Trophoblast cell (in vitro differentiated cells and primary cell): Measurements from ENCODE around the gene TMC3.

Experiments
- DNase-seq, 2 donors: peaks; one replicate each; pipeline ENCODE4 v3.0.0-alpha.2; 2016
- H2AFZ ChIP-seq: 2 replicates; pipeline ENCODE4 v1.6.1; 2013; ENCODE audit warnings: low read length, moderate library complexity, mild to moderate bottlenecking; ENCODE audit not compliant: insufficient read depth, poor library complexity
- H2AK5ac ChIP-seq: 2 replicates; pipeline ENCODE4 v1.6.1; 2013; ENCODE audit warnings: mild to moderate bottlenecking, low read length
- H2BK120ac ChIP-seq: 2 replicates; pipeline ENCODE4 v1.6.1; 2013; ENCODE audit warnings: low read length, mild to moderate bottlenecking, moderate library complexity; ENCODE audit not compliant: insufficient read depth, poor library complexity
- H2BK12ac ChIP-seq: 2 replicates; pipeline ENCODE4 v1.6.1; 2013; ENCODE audit warnings: mild to moderate bottlenecking, low read length, moderate library complexity
- H2BK5ac ChIP-seq: 2 replicates; pipeline ENCODE4 v1.6.1; 2013; ENCODE audit warnings: low read length, low read depth, moderate library complexity, mild to moderate bottlenecking; ENCODE audit not compliant: poor library complexity
- H3K14ac ChIP-seq: 2 replicates; pipeline ENCODE4 v1.6.1; 2013; ENCODE audit warnings: mild to moderate bottlenecking, low read length
- H3K18ac ChIP-seq: 2 replicates; pipeline ENCODE4 v1.6.1; 2013; ENCODE audit warnings: mild to moderate bottlenecking, low read length
- H3K23ac ChIP-seq: 2 replicates; pipeline ENCODE4 v1.6.1; 2013; ENCODE audit warnings: low read length
- H3K27ac ChIP-seq: 2 replicates; pipeline ENCODE4 v1.5.1; 2013; ENCODE audit warnings: low read depth, mild to moderate bottlenecking, inconsistent platforms, low read length, moderate library complexity
- H3K27me3 ChIP-seq: 2 replicates; pipeline ENCODE4 v1.6.1; 2013; ENCODE audit warnings: inconsistent platforms, mild to moderate bottlenecking, low read length, moderate library complexity; ENCODE audit not compliant: insufficient read depth
- H3K36me3 ChIP-seq, 2 experiments: 1 replicate in 1 of 2; 2 replicates in 1 of 2; pipeline ENCODE4 v1.6.1; 2013; ENCODE audit warnings: low read length in 2 of 2, mild to moderate bottlenecking in 2 of 2, moderate library complexity in 1 of 2; ENCODE audit not compliant: insufficient read depth in 2 of 2, control insufficient read depth in 1 of 2
- H3K4ac ChIP-seq: 2 replicates; pipeline ENCODE4 v1.6.1; 2013; ENCODE audit warnings: low read depth, mild to moderate bottlenecking, low read length, moderate library complexity
- H3K4me1 ChIP-seq, 2 experiments: 1 replicate in 1 of 2; 2 replicates in 1 of 2; pipeline ENCODE4 v1.6.1; 2013; ENCODE audit warnings: low read length in 2 of 2, mild to moderate bottlenecking in 2 of 2, moderate library complexity in 1 of 2; ENCODE audit not compliant: insufficient read depth in 2 of 2, control insufficient read depth in 1 of 2
- H3K4me2 ChIP-seq: 2 replicates; pipeline ENCODE4 v1.6.1; 2013; ENCODE audit warnings: inconsistent platforms, mild to moderate bottlenecking, low read length, moderate library complexity
- H3K4me3 ChIP-seq: 2 replicates; pipeline ENCODE4 v1.5.1; 2013; ENCODE audit warnings: mild to moderate bottlenecking, low read depth, low read length, inconsistent platforms
- H3K79me1 ChIP-seq: one replicate; pipeline ENCODE4 v1.6.1; 2013; ENCODE audit warnings: low read length
- H3K79me2 ChIP-seq: 2 replicates; pipeline ENCODE4 v1.6.1; 2013; ENCODE audit warnings: low read length, mild to moderate bottlenecking; ENCODE audit not compliant: control insufficient read depth, insufficient read depth, poor library complexity
- H3K9ac ChIP-seq: 2 replicates; pipeline ENCODE4 v1.6.1; 2013; ENCODE audit warnings: mild to moderate bottlenecking, low read length
- H3K9me3 ChIP-seq: 2 replicates; pipeline ENCODE4 v1.6.1; 2013; ENCODE audit warnings: low read depth, mild to moderate bottlenecking, control low read depth, inconsistent platforms, low read length; ENCODE audit not compliant: insufficient read depth
- H4K12ac ChIP-seq: 2 replicates; pipeline ENCODE4 v1.6.1; 2013; ENCODE audit warnings: low read depth, mild to moderate bottlenecking, low read length, moderate library complexity
- H4K8ac ChIP-seq: 2 replicates; pipeline ENCODE4 v1.6.1; 2013; ENCODE audit warnings: low read depth, mild to moderate bottlenecking, low read length, moderate library complexity
- H4K91ac ChIP-seq: one replicate; pipeline ENCODE4 v1.6.1; 2013; ENCODE audit warnings: low read depth, mild to moderate bottlenecking, low read length, moderate library complexity
- WGBS: extraction: QIAGEN DNeasy Blood & Tissue Kit; methylation state at CpG from one replicate; pipeline ENCODE4 v1.1.7; 2013; ENCODE audit warnings: missing lambda C conversion rate; ENCODE audit not compliant: insufficient read length, insufficient coverage; ENCODE audit errors: extremely low coverage; 5-methylcytosine and 5-hydroxymethylcytosine counted together

The TMC3 gene

DNA sequence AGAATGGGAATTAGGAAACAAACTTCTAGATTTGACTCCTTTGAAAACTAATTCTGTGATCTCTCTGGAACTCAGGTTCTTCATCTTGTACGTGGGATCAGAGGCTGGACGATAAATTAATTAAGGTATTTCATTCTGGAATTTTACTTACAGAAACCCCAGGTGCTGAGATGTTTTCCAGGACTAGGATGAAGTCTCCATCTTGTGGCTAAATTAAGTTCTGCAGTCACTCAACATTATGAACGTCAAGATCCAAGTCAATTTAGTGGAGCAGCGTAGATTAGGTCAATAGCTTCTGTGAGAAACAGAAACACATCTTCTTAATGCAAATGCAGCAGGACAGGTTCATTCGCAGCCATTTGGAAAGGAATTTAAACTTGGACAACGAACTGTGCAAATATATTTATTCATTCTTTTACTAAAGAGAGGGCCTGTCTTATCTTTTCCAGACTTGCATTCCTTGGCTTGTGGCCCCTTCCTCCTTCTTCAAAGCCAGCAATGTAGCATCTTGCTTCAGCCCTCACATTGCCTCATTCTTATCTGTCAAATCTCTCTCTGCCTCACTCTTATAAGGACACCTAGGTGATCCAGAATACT is 26.7 kb upstream of the TMC3 start:
- Histone ChIP-seq H3K27me3 (no peaks in the 10 kb centered on the region), H2AK5ac (no peak overlapping the region), H3K27ac (no peak overlapping the region), H3K14ac (no peak overlapping the region), H4K12ac (no peak overlapping the region), H4K8ac (no peak overlapping the region), H3K23ac (no peak overlapping the region), H4K91ac (no peak overlapping the region), H2BK120ac (no peak overlapping the region), H3K4me1 (no peaks in the 10 kb centered on the region), H2BK5ac (no peak overlapping the region), H2AFZ (no peak overlapping the region), H3K36me3 (no peaks in the 10 kb centered on the region), H3K9ac (no peak overlapping the region), H3K18ac (no peak overlapping the region), H2BK12ac (no peak overlapping the region), H3K79me1 (no peaks in the 10 kb centered on the region), H3K79me2 (no peaks in the 10 kb centered on the region), H3K4me3 (no peak overlapping the region), H3K4me2 (no peak overlapping the region), H3K9me3 (no peaks in the 10 kb centered on the region), H3K4ac (no peak overlapping the region)
- no CpG with 5 or more reads among the region's 6 CpGs for WGBS
- peak; percentile 20 to 88 for DNase-seq

DNA sequence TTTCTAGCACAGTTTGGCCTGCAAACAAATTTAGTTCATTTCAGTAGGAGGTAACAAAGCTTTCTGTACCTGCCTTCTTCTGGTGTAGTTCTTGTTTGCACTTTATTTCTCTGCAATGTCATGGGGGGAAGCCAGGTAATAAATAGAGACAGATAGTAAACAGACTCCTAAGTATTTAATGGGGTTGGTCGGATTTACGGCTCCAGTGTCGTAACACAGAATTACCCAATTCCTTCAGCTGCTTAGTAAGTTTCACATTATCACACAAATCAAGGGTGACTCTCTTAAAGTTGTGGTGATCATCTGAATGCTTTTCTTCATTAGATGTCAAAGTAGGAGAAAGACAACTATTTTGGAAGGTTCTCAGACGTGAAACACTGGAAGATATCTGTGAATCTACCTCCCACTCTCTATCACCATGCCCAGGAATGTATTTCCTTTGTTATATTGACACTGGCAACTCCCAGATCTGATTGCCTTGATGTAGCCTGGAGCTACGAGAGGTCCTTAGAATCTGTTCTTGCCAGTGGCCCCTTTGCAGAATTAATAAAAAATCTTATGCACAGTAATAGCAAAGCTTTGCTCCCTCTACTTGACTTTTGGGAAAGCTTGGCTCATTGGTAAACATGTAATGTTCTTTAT is 25.0 kb upstream of the TMC3 start:
- H3K4me3 ChIP-seq: no peak overlapping the region
- H2BK120ac ChIP-seq: no peak overlapping the region
- no peak overlapping the region for H3K27ac ChIP-seq
- H3K27me3 ChIP-seq: no peaks in the 10 kb centered on the region
- no peaks in the 10 kb centered on the region for H3K36me3 ChIP-seq
- no peak overlapping the region for H3K9ac ChIP-seq
- WGBS: no CpG with 5 or more reads among the region's 5 CpGs
- H3K14ac ChIP-seq: no peak overlapping the region
- no peaks in the 10 kb centered on the region for H3K79me1 ChIP-seq
- H3K9me3 ChIP-seq: no peaks in the 10 kb centered on the region
- H4K91ac ChIP-seq: no peak overlapping the region
- H3K4me1 ChIP-seq: no peaks in the 10 kb centered on the region
- no peak overlapping the region for H2AFZ ChIP-seq
- H3K4ac ChIP-seq: no peak overlapping the region
- H2BK5ac ChIP-seq: no peak overlapping the region
- no peak overlapping the region for H4K12ac ChIP-seq
- no peak overlapping the region for H3K18ac ChIP-seq
- H2BK12ac ChIP-seq: no peak overlapping the region
- DNase-seq: peak in 1 of 2 donors; percentile 36
- H4K8ac ChIP-seq: no peak overlapping the region
- no peak overlapping the region for H3K23ac ChIP-seq
- no peak overlapping the region for H3K4me2 ChIP-seq
- H3K79me2 ChIP-seq: no peaks in the 10 kb centered on the region
- H2AK5ac ChIP-seq: no peak overlapping the region

DNA sequence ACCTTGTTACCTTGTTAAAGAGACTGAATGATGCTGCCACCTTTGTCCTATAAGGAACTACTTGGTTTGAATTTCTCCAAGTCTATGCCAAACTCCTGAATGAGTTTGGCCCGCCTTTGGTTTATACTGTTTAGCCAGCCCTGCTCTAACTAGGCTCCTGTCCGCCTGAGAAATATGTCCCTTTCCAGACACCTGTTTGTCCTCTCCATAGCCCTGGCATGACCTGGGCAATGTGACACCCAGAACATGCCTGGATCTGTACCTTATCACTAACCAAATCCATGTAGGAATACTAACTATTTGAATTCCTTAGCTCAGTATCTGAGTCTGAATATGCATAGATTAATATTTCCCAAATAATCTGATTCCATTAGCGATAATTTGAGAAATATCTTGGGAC is 24.4 kb upstream of the TMC3 start:
- Histone ChIP-seq H3K4me3 (no peak overlapping the region), H3K79me1 (no peaks in the 10 kb centered on the region), H3K36me3 (no peaks in the 10 kb centered on the region), H2AK5ac (no peak overlapping the region), H4K8ac (no peak overlapping the region), H3K79me2 (no peaks in the 10 kb centered on the region), H2BK5ac (no peak overlapping the region), H4K91ac (no peak overlapping the region), H3K9me3 (no peaks in the 10 kb centered on the region), H2BK120ac (no peak overlapping the region), H2BK12ac (no peak overlapping the region), H3K4me1 (no peaks in the 10 kb centered on the region), H3K18ac (no peak overlapping the region), H2AFZ (no peak overlapping the region), H3K9ac (no peak overlapping the region), H3K14ac (no peak overlapping the region), H3K23ac (no peak overlapping the region), H3K27ac (no peak overlapping the region), H3K27me3 (no peaks in the 10 kb centered on the region), H3K4me2 (no peak overlapping the region), H4K12ac (no peak overlapping the region), H3K4ac (no peak overlapping the region)
- WGBS: no CpG with 5 or more reads among the region's 3 CpGs
- no peak for DNase-seq

GRCh38 chr15:81394603-81395002 is 20.6 kb upstream of the TMC3 start:
- Histone ChIP-seq H2BK120ac (no peak overlapping the region), H3K4me3 (no peak overlapping the region), H3K9me3 (no peaks in the 10 kb centered on the region)

More at GRCh38 chr15:81394603-81395002, 20.6 kb upstream of the TMC3 start:
- no peak for DNase-seq
- Histone ChIP-seq H3K36me3 (no peaks in the 10 kb centered on the region), H2BK12ac (no peak overlapping the region), H2BK5ac (no peak overlapping the region), H2AFZ (no peak overlapping the region), H3K4me2 (no peak overlapping the region), H3K79me2 (no peaks in the 10 kb centered on the region), H4K12ac (no peak overlapping the region), H3K14ac (no peak overlapping the region), H3K18ac (no peak overlapping the region), H3K9ac (no peak overlapping the region), H3K4me1 (no peaks in the 10 kb centered on the region), H3K79me1 (no peaks in the 10 kb centered on the region), H3K4ac (no peak overlapping the region), H4K91ac (no peak overlapping the region), H4K8ac (no peak overlapping the region), H2AK5ac (no peak overlapping the region), H3K23ac (no peak overlapping the region), H3K27me3 (no peaks in the 10 kb centered on the region), H3K27ac (no peak overlapping the region)
